Vagina (tissue), 2 donors: ENCODE data around the gene DOK6.

Experiments used
- POLR2A ChIP-seq, 2 donors: fragments of 450-650 bp; IDR thresholded peaks; one replicate each; pipeline ENCODE4 v1.6.1; 2017; ENCODE audit warnings: antibody characterized with exemption in 2 of 2, mild to moderate bottlenecking in 2 of 2, moderate library complexity in 2 of 2
- POLR2AphosphoS5 ChIP-seq, 2 donors: sonication (generic); formaldehyde crosslinking; IDR thresholded peaks; one replicate each; pipeline ENCODE4 v1.9.0; 2017; ENCODE audit warnings: antibody characterized with exemption in 2 of 2, mild to moderate bottlenecking in 2 of 2, low read depth in 1 of 2; ENCODE audit not compliant: insufficient read depth in 1 of 2
- TF ChIP-seq, protein P1 (sequence below), 3 experiments: fragments of 450-650 bp in 2 of 3; fragments of 200-600 bp in 1 of 3; sonication (generic) in 1 of 3; IDR thresholded peaks; one replicate each; pipeline ENCODE4 v1.5.1; 2017 to 2019; ENCODE audit warnings: antibody characterized with exemption in 3 of 3, mild to moderate bottlenecking in 2 of 3, moderate library complexity in 2 of 3

DNA sequence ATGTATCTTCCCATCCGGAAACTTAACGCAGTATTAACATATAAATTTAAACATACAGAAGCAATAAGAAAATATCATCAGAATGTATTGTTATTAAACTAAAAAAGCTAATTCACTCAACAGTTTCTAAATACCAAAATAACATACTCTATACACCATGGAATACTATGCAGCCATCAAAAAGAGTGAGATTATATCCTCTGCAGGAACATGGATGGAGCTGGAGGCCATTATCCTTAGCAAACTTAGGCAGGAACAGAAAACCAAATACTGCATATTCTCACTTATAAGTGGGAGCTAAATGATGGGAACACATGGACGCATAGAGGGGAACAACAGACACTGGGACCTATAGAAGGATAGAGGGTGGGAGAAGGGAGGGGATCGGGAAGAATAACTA is 419.9 kb downstream of the DOK6 start:
- TF ChIP-seq, protein P1, sequence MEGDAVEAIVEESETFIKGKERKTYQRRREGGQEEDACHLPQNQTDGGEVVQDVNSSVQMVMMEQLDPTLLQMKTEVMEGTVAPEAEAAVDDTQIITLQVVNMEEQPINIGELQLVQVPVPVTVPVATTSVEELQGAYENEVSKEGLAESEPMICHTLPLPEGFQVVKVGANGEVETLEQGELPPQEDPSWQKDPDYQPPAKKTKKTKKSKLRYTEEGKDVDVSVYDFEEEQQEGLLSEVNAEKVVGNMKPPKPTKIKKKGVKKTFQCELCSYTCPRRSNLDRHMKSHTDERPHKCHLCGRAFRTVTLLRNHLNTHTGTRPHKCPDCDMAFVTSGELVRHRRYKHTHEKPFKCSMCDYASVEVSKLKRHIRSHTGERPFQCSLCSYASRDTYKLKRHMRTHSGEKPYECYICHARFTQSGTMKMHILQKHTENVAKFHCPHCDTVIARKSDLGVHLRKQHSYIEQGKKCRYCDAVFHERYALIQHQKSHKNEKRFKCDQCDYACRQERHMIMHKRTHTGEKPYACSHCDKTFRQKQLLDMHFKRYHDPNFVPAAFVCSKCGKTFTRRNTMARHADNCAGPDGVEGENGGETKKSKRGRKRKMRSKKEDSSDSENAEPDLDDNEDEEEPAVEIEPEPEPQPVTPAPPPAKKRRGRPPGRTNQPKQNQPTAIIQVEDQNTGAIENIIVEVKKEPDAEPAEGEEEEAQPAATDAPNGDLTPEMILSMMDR (IDR thresholded peaks at IDR 0.05), result no peak
- TF ChIP-seq POLR2A (IDR thresholded peaks at IDR 0.05) (no peak), POLR2AphosphoS5 (IDR thresholded peaks at IDR 0.05; ENCODE audit: insufficient read depth in 1 of 2, low read depth in 1 of 2) (no peak)
